Measurements from ENCODE around the gene FLOT1.
"Not testable (repeated sequence)": the region's sequence is repeated elsewhere in the genome, so short reads cannot be mapped to it uniquely, and the experiment has no call there.

FLOT1 gene

DNA sequence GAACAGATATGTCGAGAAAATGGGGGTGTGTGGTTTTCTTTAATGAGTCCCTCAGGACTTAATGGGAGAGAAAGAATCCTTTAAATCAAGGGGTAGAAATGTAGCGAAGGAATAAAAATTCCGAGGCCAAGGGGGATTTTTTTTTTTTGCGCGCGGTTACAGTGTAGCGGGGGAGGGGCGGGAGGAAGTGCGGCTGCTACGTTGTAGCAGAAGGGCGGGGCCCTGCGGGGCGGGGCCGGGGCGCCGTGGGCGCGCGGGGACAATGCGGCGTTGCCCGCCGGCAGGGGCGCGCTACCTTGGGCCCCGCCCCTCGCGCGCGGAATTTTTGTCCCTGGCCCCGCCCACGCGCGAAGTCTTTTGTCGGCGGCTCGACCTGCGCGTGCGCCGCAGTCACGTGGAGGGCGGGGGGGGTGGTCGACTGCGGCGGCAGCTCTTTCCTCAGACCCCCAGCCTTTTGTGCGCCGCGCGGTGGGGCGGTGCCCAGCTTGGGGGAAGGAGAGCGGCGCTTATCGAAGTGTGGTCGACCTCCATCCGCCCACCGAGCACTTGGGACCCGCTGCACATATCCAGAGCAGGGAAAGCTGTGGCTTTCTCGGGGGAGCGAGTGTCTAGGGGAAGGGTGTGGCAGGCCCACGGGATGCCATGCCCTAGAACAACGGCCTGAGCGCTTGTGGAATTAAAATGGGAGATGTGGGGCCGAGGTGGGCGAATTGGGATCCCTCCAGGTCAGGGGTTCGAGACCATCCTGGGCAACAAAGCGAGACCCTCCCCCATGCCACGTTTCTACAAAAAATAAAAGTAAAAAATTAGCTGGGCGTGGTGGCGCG lies 21.1 kb downstream of the FLOT1 start:
- DNase-seq, result peak; percentile 56

DNA sequence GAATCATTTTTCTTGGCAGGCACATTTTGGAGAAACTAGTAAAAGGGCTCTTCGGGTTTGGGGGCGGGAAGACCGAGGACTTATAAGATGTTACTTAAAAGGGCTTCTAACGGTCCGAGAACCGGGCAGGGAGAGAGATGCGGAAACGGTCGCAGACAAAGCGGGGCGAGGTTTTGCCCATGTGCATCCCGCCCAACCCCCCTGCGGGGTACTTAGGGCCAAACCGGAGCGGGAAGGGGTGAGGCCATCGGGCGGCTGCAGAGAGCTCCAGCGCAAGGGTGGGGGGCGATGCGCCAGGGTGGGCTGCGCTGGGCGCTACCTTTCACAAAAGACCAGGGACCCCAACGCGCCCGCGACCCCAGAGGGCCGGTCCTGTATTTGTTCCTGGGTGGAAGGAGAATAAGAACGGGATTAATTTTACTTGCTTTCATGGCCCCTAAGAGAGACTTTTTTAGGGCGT lies 21.7 kb downstream of the FLOT1 start:
- no peak for DNase-seq

DNA sequence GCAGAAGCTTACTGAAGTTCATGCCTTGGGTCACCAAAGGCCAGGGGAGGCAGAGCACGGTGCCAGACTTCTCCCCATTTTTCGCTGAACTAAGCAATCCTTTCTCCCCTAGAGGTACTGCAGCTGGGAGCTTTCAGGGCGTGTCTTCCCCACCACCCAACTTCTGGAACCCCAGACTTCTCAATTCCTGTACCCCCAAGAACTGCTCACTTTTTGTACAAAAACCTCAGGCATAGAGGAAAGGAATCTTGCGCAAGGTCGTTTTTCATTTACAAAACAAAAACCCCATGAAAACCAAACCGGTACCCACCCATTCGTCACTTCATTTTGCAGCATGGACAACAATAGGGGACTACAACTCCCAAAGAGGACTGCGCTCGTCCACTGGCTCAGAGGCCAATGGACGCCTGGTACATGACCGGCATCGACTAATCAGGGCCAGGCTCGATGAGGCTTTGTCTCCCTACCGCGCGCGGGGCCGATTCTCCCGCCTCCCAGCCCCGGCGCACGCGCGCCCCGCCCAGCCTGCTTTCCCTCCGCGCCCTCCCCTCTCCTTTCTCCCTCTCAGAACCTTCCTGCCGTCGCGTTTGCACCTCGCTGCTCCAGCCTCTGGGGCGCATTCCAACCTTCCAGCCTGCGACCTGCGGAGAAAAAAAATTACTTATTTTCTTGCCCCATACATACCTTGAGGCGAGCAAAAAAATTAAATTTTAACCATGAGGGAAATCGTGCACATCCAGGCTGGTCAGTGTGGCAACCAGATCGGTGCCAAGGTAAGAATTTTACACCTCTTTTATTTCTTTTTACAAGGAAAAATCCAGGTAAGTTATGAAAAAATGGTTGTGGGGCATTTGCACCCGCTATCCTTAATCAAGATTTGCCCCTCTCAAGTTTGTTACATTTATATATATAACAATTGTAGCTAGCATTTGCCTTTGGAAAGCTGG lies 22.4 kb downstream of the FLOT1 start, which contains the start of gene TUBB:
Gene TUBB (plus strand): TSS at position 562 of the 947 bp plus-strand sequence. CDS start 155 bp downstream, at position 717.
- peak; percentile 87 for DNase-seq

DNA sequence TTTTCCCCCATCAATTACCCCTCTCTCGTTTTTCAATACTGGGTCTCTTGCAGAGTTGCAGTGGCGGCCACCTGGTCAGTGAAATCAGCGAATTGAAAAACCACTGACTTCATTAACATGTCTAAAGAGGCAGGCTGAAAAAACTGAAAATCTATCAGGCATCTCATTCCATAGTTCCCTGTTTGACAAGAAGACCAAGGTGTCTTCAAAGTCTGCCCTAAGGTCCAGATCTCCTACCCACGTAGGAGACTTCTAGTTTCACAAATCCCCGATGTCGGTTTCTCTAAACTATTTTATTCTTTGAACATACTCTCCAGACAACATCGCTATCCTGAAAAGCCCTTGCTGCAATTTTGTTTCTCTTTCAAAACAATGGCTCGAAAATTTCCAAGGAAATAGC lies 23.1 kb downstream of the FLOT1 start:
- no peak for DNase-seq

DNA sequence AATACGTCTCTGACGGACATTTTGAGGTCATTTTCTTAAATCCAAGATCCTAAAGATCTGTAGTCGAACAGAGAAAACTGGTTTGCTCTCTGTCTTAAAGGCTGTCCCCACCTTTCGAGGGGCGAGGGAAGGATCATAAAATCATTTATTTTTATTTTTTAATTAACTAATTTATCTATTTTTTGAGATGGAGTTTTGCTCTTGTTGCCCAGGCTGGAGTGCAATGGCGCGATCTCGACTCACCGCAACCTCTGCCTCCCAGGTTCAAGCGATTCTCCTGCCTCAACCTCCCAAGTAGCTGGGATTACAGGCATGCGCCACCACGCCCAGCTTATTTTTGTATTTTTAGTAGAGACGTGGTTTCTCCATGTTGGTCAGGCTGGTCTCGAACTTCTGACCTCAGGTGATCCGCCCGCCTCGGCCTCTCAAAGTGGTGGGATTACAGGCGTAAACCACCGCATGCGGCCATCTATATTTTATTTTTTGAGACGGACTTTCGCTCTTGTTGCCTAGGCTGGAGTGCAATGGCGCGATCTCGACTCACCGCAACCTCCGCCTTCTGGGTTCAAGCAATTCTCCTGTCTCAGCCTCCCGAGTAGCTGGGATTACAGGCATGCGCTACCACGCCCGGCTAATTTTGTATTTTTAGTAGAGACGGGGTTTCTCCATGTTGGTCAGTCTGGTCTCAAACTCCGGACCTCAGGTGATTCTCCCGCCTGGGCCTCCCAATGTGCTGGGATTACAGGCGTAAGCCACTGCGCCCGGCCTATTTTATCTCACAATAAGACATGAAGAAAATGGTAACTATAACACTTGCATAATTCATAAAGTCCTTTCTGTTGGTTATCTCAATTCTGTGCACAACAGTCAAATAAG lies 24.4 kb downstream of the FLOT1 start:
- not testable (repeated sequence) for DNase-seq

DNA sequence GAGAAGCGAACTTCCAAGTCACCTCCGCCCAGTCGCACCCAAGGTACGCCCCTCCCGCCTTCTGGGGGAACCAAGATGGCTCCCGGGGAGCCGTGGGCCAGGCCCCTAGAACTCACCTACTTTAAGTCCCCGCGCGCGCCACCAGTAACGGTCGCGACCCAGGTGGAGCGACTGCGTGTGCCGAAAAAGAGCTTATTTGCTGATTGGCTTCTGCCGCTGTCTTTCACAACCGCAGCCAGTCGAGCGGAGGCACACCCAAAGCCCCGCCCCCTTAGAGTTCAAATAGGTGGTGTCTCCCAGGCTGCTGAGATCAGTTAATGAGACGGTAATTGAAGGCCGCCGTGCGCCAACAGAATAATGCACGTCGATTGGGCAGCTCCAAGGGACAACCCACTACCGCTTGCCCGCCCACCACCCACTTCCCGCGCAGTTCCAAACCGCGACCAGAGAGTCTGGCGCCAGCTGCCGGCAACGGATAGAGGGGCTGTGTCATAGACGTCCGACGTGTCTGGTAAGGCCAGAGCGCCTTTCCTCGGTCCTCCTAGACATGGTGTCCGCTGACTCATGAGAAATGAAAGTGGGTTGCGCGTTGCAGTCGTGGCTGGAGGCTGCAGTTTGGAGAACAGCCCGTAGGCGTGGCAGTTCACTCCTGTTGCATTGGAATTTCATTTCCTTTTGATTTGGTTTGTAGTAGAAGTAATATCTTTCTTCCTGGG lies 25.2 kb downstream of the FLOT1 start, which contains the start of gene MDC1:
Gene MDC1 (minus strand): TSS at position 153 of the 716 bp plus-strand sequence. CDS start 2,106 bp downstream, outside the sequence.
- DNase-seq, result peak; percentile 100

DNA sequence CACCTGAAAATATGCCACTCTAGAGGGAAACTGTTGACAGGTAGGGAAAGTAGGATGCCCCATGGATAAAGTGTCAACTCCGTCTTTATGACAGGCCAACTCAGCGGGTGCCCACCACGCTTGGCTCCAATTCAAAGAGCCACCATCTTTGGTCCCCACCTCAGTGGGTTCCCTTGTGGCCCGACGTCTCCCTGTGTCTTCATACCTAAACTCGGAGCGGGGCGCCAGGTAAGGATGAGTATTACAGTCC lies 25.7 kb downstream of the FLOT1 start:
- no peak for DNase-seq

DNA sequence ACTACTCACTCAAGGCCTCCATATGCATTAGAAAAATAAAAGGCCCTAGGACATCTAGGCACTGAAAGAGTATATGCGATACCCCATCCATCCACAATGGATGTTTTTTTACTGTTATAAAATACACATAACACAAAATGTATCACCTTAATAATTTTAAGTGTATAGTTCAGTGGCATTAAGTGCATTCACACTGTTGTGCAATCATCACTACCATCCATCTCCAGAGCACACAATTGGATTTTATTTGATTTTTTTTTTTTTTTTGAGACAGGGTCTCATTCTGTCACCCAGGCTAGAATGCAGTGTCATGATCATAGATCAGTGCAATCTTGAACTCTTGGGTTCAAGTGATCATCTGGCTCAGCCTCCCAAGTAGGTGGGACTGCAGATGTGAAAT lies 28.2 kb downstream of the FLOT1 start:
- no peak for DNase-seq

DNA sequence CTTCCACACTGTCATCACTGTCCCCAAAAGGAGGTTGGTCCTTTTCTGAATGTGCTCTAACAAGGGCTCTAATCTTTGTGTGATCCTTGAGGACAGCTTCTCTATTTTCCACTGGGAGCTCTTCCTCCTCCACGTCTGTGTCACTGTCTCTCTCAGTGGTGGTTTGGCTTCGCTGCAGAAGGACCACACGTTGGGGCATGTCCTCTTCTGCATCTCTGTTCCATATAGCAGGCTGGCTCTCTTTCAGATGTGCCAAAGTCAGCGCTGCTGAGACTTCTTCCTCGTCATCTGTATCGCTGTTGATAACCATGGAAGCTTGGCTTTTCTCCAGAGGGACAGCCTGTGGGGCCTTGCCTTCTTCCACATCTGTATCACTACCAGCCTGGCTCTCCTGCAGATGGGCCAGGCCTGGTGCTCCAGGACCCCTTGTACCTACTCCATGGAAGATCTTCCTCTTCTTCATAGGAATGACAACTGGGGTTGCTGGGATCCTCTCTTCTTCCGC lies 30.0 kb downstream of the FLOT1 start:
- DNase-seq, result no peak

DNA sequence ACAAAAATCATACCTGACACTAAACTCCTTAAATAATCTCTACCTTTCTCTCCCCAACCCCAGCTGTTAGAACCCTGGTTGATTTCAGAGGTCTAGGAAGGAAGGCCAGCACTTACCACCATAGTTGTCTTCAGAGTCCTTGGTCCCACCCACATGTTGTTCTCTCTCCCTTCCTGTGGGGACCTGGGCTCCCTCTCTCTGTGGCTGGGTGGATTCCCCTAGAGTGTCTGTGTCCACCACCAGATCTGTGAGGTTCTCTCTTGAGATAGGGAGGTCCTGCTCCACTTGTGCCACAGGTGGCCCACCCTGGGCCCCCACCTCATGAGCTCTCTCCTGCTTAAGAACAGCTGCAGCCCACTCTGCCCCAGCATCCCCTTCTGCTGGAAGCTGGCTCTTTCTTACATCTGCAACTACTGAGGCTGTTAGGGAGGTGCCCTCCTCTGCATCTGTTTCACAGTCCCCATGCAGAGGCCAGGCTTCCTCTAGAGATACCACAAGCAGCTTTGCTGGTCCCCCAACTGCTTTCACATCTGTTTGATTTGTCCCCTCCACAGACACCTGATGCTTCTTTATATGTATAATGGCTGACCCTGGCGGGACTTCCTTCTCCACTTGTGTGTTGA lies 30.6 kb downstream of the FLOT1 start:
- DNase-seq, result no peak

DNA sequence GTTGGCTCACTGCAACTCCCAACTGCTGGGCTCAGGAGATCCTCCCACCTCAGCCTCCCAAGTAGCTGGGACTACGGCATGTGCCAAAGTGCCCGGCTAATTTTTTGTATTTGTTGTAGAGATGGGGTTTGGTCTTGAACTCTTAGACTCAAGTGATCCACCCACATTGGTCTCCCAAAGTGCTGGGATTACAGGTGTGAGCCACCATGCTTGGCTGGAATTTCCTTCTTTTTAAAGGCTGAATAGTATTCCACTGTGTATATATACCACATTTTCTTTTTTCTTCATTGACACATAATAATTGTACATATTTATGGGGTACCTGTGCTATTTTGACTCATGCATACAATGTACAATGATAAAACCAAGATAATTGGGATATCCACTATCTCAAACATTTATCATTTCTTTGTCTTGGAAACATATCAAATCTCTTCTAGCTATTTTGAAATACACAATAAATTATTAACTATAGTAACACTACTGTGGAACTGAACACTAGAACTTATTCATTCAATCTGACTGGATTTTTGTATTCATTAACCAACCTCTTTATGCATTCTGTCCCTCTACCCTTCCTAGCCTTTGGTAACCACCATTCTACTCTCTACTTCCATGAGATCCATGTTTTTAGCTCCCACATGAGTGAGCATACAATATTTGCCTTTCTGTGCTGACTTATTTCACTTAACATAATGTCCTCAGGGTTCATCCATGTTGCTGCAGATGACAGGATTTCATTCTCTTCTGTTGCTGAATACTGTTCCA lies 33.2 kb downstream of the FLOT1 start:
- no peak for DNase-seq

DNA sequence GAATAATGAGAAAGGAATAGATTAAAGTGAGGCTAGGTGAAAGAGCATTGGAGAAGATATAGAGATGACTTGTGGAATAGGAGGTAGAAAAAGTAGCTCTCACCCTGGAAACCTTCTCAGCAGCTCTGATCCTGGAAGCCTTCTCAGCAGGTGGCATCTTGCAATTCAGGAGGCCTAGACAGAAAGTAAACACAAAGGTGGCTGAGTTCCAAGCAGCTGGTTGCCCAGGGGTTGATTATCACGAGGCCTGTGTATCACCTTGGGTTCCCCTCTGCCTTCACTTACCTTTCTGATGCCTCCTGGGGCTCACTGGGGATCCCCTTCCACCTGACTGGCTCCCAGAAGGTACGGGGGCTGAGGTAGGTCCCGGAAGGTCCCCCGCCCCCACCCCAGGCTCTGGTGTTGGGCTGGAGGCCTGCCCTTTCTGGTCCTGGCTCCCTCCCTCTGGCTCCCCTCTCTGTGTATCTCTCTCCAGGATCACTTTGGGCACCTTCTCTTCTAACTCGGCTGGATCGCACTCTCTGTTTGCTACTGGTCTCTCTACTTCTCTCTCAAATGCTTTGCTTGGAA lies 35.1 kb downstream of the FLOT1 start:
- no peak for DNase-seq

DNA sequence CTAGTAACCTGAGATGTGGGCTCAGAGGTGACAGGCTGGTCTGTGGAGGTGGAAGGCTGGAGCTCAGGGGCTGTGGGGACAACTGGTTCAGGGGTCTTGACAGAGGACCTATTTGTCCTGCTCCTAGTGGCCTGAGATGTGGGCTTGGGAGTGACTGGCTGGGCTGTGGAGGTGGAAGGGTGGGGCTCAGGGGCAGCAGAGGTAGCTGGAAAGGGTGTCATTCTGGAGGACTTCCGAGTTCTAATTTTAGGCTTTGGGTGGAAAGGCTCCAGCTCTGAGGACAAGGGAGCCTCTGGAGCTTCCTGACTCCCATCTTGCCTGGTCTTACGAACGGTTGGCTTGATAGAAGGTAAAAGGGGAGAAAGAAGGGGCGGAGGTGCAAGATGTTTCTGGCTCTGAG lies 36.9 kb downstream of the FLOT1 start:
- no peak for DNase-seq

DNA sequence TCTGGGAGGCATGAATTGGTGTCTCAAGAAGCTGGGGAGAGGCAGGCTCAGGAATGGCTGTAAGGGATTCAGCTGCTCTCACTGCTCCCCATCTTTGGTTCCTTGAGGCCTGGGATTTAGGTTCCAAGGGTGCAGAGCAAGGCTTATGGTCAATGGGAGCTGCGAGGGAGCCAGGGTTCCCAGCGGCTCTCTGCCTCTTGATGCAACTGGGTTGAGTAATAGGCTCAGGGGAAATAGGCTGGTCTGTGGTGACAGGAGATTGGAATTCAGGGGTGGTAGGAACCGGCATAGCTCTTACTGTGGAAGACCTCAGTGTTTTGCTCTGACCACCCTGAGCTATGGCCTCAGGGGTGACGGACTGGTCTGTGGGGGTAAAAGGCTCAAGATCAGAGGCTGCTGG lies 38.7 kb downstream of the FLOT1 start:
- no peak for DNase-seq

DNA sequence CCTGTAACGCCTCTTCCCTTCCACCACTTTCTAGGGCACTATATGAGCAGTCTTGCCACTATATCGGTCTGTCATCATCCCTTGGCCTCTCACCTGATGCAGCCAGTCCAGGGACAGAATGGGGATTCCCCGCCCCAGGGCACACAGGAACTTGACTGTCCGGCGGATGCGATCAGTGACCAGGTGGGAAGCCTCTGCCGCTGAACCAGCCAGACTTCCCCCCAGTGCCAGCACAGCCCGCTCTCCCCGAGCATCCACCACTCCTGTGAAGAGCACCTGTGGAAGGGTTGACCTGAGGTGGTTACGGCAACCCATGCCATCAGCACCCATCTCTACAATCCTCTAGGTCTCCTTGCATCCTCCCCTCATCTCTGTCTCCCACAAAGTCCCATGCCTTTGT lies 39.5 kb downstream of the FLOT1 start:
- DNase-seq, result no peak

DNA sequence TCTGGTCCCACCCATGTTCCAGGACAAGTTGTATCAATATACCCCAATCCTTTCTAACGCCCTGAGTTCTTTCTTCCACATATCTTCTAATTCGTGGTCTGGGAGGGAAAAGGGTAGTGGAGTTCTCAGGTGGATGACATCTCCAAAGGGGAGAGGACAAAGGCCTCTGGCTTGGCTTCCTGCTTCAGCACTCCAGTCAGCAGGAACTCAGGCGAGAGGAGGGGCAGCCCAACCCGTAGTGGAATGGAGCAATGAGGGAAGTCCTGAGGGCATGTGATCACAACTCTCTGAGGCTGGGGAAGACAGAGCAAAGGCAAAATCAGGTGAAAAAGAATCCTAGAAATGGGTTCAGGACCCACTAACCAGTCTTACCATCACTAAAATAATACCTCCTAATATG lies 42.1 kb downstream of the FLOT1 start:
- DNase-seq, result no peak

DNA sequence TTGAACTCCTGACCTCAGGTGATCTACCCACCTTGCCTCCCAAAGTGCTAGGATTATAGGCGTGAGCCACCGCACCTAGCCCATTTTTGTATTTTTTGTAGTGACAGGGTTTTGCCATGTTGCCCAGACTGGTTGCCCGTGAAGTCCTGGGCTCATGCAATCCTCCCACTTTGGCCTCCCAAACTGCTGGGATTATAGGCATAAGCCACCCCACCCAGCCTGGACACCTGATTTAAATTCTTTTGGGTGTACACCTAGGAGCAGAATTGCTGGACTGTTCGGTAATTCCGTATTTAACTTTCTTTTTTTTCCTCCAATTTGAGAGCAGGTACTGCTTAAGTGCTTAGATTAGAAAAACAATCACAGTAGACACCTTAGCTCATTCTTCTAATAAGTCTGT lies 46.1 kb downstream of the FLOT1 start:
- DNase-seq, result no peak

DNA sequence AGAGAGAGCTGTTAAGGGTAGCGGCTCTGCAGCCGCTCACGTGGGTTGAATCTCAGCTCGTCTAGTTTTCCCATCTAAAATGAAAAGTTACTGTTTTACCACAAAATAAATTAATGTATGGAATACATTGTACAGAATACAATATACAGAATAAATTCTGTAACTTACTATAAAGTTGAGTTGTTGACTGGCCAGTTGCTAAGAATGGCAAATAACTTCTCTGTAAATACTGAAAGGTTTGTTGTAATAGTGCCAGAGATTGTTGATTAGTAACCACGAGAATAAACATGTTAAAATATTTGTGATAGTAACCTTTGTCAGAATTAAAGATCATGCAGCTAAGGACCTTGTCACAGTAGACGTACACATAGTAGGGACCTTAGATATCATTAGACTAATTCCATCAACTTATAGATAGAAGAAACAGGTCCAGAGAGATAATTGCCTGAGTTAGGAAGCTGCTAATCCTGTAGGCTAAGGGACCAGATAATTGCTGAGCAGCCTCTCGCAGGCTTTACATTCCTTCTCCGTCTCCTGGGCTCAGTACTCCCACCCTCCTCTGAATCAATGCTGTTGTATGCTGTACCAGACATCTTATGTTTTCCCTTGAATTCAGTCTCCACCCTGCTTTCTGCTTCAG lies 51.2 kb downstream of the FLOT1 start:
- DNase-seq, result no peak

DNA sequence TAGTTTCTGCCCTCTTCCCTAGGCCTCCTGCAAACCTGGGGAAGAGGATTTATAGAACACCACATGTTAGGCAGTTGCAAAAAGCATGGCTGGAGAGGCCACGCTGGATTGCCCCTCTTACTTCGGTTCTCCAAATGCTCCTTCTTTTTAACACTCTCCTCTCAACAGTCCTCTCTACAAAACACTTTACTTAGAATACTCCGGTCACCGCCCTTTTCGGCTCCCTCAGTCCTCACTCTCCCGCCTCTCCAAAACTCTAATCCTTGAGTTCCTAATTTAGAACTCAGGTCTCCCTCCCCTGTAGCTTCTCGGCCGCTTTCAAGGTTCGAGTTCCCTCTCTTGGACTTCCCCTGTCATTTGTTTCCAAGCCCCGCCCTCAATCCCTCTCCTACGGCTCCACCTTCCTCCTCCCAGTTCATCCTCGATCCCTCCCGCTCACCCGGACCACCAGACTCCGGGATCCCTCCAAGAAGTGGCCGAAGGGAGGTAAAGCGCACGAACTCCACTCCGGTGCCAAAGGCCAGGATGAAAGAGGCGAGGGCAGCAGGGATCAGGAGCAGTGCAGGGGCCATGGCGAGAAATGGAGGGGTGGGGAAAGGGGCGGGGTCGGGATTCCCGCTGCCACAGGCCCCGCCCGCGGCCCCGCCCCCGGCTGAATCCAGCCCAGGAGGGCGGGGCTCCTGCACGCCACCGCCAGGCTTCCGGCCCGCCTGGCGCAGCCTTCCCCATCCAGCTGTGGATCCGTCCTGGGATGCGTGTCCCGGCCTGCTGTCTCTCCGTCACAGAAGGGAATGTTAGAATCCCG lies 51.9 kb downstream of the FLOT1 start, which contains the start of gene NRM:
Gene NRM (minus strand): TSS at position 582 of the 805 bp plus-strand sequence. CDS start 10 bp downstream, at position 572.
- DNase-seq, result peak; percentile 72

Measured in NCI-H1048 (cell line).